ENCODE measurements around the gene ST8SIA2. TPM values are rescaled to one million over a fixed set of nuclear protein-coding genes. Genes with fewer than 3 reads are reported as not detected.

Gene ST8SIA2
- total RNA-seq, 1 experiment from 2014 or later: 2.9 TPM

DNA sequence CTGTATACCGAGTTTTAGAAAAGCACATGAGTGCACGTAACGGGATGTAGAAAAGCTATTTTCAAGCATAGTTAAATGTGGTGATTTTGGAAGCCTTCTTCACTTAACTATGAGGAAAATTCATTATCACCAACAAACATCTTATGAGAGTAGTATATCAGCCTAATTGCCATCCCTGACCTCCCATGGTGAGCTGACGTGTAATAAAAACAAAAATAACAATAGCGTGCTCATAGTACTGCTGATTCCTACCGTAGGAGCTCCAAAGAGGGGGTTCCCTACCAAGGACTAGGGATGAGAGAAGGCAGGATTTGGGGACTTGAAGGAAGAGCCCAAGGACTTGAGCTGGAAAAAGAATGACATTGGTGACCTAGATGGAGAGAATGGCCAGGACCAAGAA, 16.9 kb downstream of the ST8SIA2 start:
- Mint-ChIP-seq H3K4me1 (peaks cover 10% of the 10 kb centered on the region; the same call in 1 of the 2 replicates), H3K4me3 (no peak overlapping the region), H3K36me3 (no peaks in the 10 kb centered on the region), H3K27me3 (ENCODE audit: low read depth) (peaks cover 2% of the 10 kb centered on the region; the same call in 1 of the 2 replicates), H3K9me3 (no peaks in the 10 kb centered on the region), H3K27ac (no peak overlapping the region)
- TF ChIP-seq NR3C1 (CRISPR knock-in tag; conservative IDR thresholded peaks at IDR 0.05; ENCODE audit: low read depth): no peak
- TF ChIP-seq, protein P1, sequence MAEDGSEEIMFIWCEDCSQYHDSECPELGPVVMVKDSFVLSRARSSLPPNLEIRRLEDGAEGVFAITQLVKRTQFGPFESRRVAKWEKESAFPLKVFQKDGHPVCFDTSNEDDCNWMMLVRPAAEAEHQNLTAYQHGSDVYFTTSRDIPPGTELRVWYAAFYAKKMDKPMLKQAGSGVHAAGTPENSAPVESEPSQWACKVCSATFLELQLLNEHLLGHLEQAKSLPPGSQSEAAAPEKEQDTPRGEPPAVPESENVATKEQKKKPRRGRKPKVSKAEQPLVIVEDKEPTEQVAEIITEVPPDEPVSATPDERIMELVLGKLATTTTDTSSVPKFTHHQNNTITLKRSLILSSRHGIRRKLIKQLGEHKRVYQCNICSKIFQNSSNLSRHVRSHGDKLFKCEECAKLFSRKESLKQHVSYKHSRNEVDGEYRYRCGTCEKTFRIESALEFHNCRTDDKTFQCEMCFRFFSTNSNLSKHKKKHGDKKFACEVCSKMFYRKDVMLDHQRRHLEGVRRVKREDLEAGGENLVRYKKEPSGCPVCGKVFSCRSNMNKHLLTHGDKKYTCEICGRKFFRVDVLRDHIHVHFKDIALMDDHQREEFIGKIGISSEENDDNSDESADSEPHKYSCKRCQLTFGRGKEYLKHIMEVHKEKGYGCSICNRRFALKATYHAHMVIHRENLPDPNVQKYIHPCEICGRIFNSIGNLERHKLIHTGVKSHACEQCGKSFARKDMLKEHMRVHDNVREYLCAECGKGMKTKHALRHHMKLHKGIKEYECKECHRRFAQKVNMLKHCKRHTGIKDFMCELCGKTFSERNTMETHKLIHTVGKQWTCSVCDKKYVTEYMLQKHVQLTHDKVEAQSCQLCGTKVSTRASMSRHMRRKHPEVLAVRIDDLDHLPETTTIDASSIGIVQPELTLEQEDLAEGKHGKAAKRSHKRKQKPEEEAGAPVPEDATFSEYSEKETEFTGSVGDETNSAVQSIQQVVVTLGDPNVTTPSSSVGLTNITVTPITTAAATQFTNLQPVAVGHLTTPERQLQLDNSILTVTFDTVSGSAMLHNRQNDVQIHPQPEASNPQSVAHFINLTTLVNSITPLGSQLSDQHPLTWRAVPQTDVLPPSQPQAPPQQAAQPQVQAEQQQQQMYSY (CRISPR knock-in tag; IDR thresholded peaks at IDR 0.05): no peak
- no peak for TF ChIP-seq RORB (CRISPR knock-in tag; IDR thresholded peaks at IDR 0.05)
- TF ChIP-seq SP1 (CRISPR knock-in tag; conservative IDR thresholded peaks at IDR 0.05): no peak
- TF ChIP-seq CREB1 (CRISPR knock-in tag; IDR thresholded peaks at IDR 0.05): no peak
- TF ChIP-seq ATF1 (CRISPR knock-in tag; IDR thresholded peaks at IDR 0.05): no peak
- TF ChIP-seq, protein P2, sequence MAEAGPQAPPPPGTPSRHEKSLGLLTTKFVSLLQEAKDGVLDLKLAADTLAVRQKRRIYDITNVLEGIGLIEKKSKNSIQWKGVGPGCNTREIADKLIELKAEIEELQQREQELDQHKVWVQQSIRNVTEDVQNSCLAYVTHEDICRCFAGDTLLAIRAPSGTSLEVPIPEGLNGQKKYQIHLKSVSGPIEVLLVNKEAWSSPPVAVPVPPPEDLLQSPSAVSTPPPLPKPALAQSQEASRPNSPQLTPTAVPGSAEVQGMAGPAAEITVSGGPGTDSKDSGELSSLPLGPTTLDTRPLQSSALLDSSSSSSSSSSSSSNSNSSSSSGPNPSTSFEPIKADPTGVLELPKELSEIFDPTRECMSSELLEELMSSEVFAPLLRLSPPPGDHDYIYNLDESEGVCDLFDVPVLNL (CRISPR knock-in tag; IDR thresholded peaks at IDR 0.05; ENCODE audit: borderline replicate concordance, low read depth): no peak
- TF ChIP-seq, protein P3, sequence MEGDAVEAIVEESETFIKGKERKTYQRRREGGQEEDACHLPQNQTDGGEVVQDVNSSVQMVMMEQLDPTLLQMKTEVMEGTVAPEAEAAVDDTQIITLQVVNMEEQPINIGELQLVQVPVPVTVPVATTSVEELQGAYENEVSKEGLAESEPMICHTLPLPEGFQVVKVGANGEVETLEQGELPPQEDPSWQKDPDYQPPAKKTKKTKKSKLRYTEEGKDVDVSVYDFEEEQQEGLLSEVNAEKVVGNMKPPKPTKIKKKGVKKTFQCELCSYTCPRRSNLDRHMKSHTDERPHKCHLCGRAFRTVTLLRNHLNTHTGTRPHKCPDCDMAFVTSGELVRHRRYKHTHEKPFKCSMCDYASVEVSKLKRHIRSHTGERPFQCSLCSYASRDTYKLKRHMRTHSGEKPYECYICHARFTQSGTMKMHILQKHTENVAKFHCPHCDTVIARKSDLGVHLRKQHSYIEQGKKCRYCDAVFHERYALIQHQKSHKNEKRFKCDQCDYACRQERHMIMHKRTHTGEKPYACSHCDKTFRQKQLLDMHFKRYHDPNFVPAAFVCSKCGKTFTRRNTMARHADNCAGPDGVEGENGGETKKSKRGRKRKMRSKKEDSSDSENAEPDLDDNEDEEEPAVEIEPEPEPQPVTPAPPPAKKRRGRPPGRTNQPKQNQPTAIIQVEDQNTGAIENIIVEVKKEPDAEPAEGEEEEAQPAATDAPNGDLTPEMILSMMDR (IDR thresholded peaks at IDR 0.05): no peak
- TF ChIP-seq, protein P4, sequence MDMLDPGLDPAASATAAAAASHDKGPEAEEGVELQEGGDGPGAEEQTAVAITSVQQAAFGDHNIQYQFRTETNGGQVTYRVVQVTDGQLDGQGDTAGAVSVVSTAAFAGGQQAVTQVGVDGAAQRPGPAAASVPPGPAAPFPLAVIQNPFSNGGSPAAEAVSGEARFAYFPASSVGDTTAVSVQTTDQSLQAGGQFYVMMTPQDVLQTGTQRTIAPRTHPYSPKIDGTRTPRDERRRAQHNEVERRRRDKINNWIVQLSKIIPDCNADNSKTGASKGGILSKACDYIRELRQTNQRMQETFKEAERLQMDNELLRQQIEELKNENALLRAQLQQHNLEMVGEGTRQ (CRISPR knock-in tag; IDR thresholded peaks at IDR 0.05): no peak
- TF ChIP-seq IRF2 (CRISPR knock-in tag; IDR thresholded peaks at IDR 0.05; ENCODE audit: borderline replicate concordance, low read depth): no peak
- no peak for TF ChIP-seq NFE2L1 (CRISPR knock-in tag; IDR thresholded peaks at IDR 0.05)
- TF ChIP-seq, protein P5, sequence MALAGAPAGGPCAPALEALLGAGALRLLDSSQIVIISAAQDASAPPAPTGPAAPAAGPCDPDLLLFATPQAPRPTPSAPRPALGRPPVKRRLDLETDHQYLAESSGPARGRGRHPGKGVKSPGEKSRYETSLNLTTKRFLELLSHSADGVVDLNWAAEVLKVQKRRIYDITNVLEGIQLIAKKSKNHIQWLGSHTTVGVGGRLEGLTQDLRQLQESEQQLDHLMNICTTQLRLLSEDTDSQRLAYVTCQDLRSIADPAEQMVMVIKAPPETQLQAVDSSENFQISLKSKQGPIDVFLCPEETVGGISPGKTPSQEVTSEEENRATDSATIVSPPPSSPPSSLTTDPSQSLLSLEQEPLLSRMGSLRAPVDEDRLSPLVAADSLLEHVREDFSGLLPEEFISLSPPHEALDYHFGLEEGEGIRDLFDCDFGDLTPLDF (CRISPR knock-in tag; IDR thresholded peaks at IDR 0.05): no peak
- TF ChIP-seq, protein P6, sequence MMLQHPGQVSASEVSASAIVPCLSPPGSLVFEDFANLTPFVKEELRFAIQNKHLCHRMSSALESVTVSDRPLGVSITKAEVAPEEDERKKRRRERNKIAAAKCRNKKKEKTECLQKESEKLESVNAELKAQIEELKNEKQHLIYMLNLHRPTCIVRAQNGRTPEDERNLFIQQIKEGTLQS (CRISPR knock-in tag; conservative IDR thresholded peaks at IDR 0.05): no peak
- TF ChIP-seq, protein P7, sequence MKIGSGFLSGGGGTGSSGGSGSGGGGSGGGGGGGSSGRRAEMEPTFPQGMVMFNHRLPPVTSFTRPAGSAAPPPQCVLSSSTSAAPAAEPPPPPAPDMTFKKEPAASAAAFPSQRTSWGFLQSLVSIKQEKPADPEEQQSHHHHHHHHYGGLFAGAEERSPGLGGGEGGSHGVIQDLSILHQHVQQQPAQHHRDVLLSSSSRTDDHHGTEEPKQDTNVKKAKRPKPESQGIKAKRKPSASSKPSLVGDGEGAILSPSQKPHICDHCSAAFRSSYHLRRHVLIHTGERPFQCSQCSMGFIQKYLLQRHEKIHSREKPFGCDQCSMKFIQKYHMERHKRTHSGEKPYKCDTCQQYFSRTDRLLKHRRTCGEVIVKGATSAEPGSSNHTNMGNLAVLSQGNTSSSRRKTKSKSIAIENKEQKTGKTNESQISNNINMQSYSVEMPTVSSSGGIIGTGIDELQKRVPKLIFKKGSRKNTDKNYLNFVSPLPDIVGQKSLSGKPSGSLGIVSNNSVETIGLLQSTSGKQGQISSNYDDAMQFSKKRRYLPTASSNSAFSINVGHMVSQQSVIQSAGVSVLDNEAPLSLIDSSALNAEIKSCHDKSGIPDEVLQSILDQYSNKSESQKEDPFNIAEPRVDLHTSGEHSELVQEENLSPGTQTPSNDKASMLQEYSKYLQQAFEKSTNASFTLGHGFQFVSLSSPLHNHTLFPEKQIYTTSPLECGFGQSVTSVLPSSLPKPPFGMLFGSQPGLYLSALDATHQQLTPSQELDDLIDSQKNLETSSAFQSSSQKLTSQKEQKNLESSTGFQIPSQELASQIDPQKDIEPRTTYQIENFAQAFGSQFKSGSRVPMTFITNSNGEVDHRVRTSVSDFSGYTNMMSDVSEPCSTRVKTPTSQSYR (CRISPR knock-in tag; IDR thresholded peaks at IDR 0.05): no peak
- TF ChIP-seq ZNF138 (CRISPR knock-in tag; conservative IDR thresholded peaks at IDR 0.05): no peak
- TF ChIP-seq FOXP1 (CRISPR knock-in tag; IDR thresholded peaks at IDR 0.05; ENCODE audit: borderline replicate concordance): no peak
- TF ChIP-seq, protein P8, sequence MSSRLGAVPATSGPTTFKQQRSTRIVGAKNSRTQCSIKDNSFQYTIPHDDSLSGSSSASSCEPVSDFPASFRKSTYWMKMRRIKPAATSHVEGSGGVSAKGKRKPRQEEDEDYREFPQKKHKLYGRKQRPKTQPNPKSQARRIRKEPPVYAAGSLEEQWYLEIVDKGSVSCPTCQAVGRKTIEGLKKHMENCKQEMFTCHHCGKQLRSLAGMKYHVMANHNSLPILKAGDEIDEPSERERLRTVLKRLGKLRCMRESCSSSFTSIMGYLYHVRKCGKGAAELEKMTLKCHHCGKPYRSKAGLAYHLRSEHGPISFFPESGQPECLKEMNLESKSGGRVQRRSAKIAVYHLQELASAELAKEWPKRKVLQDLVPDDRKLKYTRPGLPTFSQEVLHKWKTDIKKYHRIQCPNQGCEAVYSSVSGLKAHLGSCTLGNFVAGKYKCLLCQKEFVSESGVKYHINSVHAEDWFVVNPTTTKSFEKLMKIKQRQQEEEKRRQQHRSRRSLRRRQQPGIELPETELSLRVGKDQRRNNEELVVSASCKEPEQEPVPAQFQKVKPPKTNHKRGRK (CRISPR knock-in tag; IDR thresholded peaks at IDR 0.05; ENCODE audit: borderline replicate concordance): no peak
- TF ChIP-seq HMGA2 (CRISPR knock-in tag; IDR thresholded peaks at IDR 0.05): no peak
- ATAC-seq (no peak), DNase-seq (ENCODE audit: low spot score) (no peak)
- ChIA-PET POLR2A (no interaction called here), CTCF (interaction anchor here (1.2 to 1.3 kb wide), 2 partner anchors 9 to 19 kb away, joined by 3 to 4 read pairs; no protein-coding TSS in a partner anchor)

Data from WTC11 (cell line).